Stimulated activated CD8-positive, alpha-beta memory T cell treated with anti-CD3 and anti-CD28 coated beads, Interleukin-4, amount 100 ng/mL, for 48 hours (primary cell): ENCODE results near the gene FBXL14.
"Not testable (repeated sequence)": the region's sequence is repeated elsewhere in the genome, so short reads cannot be mapped to it uniquely, and the experiment has no call there.

ENCODE experiments used
- DNase-seq: peaks from one replicate; pipeline ENCODE4 v3.0.0-alpha.2; 2020

FBXL14 gene

DNA sequence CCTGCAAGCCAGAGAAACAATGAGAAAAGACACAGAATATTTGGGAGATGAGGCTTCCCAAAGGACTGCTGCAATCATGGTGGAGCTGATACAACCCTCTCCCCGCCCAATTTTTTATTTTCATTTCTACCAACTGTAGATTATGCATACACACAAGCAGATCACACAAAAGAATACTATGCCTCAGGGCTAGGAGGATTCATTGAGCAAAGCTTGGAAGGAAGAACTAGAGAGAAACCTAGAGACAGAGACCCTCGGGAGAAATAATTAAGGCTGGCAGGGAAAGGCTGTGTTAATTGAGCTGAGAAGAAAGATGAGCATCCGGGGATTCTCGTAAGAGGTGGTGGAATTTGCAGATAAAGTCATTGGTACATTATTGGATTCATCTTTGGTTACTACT is 24.8 kb upstream of the FBXL14 start:
- no peak for DNase-seq

DNA sequence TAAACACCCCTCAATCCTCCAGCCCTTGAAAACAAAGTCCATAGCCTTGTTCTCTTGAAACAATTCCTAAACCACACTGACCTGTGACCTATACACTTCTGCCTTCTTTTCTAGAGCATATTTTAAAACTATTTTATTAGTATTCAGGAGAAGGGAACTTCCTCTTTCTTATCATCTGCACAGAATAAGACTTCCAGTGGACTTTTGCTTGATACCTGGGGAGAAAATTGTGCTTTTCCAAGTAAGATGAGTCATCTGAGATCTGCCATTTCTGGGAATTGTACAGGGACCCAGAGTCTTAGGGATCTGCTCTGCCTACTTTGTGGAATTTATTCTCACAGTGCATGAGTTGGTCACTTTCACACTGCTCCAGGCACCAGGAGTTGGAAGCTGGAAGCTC is 24.1 kb upstream of the FBXL14 start:
- no peak for DNase-seq

DNA sequence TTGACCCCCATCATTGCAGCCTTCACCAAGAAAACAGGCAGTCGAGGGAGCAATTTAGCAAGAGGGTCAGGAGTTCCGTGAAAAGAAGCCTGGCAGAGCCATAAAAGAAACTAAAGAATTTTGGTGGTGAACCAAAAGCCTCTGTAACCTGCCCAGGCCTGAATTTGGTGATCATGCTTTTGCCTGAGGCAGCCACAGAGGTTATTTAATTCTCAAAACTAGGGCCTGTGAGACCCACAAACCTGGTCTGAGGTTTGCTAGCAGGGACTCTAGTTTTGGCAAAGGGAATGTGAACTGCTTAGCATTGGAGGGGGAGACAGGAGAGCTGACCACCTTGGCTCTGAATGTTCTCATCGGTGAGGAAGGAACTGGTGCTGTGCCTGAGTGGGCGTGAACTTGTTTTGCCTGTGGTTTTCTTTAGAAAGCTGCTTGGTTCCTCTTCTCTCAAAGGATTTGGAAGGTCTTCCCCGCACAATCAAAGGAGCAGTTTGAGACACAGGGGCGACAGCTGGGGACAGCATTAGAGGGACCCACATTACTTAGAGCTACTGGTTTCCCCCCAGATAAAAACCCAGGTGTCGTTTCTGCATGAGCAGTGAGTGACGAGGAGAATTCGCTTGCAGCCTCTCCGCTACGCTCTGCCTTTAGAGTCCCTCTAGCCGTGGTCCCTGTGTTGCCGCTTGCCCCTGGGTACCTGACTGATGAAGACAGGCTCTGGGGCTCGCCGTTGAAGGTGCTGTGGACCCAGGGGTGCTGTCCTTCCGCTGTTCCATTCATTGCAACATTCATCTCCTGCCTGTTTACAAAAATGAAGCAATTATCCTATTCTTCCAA is 22.1 kb upstream of the FBXL14 start:
- DNase-seq: no peak

DNA sequence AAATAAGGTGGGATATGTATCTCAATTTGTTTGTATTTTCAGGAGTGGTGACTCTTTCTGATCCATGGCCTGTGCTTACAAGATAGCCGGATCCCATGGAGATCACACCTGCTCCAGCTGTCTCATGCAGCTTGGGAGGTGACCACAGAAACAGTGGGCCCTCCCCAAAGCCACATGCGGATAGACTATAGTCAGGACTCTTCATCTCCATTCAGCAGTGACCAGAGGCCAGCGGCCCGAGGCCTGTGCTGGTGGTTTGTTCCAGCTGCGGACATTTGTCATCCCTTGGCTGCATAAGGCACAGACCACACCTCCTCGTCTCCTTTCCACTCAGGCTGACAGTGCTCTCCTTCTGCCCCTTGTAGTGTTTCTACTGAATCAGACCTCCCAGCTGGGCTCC is 20.0 kb upstream of the FBXL14 start:
- DNase-seq: no peak

DNA sequence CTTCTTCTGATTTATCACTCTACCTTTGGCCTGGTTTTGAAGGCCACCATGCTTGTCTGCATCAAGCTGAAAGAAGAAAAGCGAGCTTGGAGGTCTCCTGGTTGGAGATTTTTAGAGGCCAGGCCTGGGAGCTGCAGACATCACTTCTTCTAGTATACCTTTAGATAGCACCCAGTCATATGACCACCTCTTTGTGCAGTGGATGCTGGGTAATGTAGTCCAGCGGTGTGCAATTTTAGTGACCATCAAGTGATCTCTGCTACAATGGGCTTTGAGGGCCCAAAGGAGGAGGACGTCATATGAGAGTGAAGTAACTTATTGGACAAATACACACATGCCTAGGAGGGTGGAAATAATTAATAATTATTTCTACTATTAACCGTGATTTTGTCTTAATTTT is 19.5 kb upstream of the FBXL14 start:
- DNase-seq: no peak

DNA sequence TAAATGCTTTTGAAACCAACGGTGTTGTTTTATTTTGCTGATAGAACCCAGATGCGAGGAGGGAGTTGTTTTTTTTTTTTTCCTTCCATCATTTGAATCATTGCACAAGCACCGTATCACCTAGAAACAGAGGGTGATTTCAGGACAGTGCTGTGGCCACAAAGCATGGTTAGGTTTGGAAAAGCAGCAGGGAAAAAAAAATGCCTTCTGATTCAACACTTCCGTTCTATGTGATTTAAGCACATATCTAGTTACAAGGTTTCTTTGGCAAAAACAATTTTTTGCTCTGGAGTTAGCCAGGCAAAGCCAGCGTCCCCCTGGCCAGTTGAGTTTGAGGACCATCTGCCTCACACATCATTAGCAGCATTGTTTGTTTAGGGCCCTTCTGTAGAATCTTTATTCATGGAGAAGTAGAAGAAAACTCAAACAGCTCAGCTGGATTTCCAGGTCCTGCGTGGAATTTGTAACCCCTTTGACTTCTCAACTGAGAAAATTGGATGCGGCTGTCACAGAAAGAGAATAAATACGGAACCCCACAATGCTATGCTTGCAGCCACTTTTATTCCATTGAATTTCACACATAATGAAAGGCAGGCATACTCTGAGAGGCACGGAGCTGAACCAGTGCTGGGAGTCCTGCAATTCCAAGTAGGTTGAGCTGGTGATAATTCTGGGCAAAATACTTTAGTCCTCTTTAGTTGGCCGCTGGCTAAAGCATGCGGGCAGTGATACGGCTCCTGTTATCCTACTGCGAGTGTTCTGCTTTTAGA is 17.6 kb upstream of the FBXL14 start:
- no peak for DNase-seq

DNA sequence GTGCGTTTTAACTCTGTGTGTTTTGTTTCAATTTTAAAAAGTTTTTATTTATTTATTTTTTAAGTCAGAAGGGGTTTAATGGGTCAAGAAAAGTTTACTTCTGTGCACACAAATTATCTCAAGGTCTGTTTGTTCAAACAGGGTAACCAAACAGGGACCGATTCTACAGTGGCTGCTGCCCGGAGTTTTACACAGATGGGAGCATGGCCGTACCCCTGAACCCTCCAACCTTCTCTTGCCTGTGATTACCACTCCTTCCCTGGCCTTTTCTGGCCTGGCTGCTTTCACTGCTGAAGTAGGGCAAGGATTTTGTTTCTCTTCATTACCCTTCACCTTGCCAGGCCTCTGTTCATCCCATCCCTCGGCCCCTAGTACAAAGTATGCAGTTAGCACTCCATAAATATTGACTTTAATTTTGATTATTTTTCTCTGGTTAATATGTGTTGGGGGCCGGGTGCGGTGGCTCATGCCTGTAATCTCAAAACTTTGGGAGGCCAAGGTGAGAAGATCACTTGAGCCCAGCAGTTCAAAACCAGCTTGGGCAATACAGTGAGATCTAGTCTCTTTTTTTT is 15.8 kb upstream of the FBXL14 start:
- no peak for DNase-seq

DNA sequence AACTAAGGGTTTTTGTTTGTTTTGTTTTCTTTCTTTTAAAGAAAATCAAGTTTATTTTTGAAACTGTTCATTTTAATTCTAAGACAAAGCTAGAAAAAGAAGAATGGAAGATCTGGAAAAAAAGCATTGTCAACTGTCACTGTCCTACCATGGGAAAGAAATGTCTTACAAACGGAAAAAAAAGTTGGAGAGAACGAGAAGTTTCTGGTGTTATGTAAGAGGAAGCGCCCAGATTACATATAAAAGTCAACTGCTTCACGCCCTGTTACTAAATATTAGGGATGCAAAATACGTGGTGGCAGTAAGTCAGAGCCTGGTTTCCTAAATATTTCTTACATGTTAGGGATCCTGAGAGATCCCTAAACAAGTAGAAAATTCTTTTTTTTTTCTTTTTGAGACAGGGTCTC is 14.3 kb upstream of the FBXL14 start:
- no peak for DNase-seq

DNA sequence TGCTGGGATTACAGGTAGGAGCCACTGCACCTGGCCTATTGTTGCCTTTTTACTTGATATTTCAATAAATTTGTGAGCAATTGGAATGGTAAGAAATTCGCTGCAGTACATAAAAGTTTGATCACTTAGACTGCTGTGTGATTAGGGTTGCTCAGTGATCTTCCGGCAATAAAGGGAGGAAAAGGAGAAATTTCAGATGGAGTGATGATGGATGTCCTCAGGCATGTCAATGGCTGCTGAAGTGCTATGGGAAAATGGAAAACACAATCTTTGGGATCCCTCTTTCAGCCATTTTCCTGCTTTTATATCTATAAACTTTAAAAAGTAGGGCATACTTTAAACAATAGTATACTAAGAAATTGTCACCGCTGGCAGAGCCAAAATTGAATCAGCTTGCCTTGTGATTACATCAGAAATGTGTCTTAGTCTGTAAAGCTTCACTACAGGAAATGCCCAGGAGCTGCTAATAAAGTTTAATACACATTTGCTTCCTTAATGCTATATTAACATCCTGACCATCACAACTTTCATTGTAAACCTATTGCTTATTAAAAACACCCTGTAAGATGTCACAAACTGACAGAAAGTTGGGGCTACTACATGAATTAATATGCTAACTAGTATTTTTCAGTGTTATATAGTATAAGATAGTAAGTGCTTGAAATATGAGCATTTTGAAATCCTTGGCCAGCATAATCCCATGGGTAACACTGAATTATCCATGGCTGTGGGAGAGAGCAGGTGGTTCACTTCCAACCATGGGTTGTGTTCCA is 13.7 kb upstream of the FBXL14 start:
- no peak for DNase-seq

DNA sequence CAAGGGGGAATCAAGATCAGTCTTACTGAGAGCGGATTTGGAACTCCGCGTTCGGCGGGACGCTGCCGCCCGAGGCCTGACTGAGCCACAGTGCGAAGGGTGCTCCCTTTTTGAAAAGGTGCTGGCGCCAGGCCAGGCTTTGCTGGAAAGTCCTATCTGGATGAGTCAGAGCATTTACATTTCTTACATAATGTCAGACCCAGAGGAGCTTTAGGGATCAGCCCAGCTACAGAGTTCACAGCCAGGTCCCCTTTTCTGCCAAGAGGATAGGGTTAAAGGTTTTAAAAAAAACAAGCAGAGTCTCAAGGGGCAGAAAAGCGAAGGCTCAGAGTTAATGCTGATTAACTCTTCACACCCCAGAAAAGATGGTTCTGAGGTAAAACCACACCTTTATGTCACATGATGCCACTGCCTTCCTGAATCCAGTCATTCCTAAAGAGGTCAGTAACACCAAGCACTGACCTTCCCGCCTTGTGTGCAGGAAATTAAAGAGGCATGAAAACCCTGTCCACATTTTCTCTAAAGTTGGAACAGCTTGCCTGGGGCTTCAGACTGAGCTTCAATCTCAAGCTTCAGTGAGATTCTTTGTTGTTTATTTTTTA is 11.7 kb upstream of the FBXL14 start:
- DNase-seq: peak; percentile 77

DNA sequence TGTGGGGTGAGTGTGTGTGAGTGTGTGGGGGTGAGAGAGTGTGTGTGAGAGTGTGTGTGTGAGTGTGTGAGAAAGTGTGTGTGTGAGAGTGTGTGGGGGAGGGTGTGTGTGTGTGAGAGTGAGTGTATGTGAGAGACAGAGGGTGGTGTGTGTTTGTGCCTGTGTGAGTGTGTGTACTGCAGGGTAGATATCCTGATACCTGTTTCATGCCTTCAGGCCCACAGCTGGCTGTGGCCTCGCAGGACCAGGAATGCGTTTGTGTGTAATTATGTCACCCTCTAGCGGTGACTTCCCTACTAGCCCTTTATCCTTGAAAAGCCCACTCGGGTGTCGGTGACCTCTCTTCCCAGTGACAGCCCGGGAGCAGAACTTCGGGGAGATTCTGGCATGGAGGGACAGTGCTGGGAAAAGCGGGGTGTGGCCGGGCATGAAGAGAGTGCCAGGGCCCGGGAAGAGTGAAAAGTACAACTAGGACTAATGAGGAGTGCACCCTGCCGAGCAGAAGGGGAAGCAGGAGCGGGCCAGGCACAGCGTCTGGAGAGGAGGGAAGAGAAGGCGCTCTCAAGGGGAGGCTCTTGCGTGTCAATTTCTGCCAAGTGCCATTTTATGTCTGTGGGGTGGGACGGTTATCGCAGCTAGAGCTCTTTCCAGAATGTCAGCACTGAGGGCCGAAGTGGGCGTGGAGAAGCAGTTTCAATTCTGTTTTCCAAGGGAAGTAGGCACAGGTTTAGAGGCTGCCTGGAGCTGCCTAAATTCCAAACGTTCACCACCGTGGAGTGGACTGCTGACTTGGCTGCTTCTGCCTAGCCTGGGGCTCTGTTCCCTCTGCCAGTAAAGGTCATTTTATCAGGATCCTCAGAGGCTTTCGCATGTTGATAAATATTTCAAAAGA is 11.0 kb upstream of the FBXL14 start:
- peak; percentile 57 for DNase-seq

DNA sequence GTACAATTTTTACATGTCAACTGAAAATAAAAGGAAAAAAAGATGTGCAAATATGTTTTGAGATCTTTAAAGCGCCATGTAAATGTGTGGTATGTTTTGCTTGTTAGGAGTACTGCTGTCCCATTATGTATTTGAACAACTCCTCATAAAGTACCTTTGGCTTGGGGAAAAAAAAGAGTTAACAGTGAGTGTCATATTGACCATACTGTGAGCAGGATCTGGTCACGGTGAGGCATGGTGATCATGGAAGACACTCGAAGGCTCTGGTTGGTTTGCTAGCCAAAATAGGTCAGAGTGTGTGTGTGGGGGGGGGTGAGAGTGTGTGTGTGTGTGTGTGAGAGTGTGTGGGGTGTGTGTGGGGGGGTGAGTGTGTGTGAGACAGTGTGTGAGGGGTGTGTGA is 10.1 kb upstream of the FBXL14 start:
- no peak for DNase-seq

DNA sequence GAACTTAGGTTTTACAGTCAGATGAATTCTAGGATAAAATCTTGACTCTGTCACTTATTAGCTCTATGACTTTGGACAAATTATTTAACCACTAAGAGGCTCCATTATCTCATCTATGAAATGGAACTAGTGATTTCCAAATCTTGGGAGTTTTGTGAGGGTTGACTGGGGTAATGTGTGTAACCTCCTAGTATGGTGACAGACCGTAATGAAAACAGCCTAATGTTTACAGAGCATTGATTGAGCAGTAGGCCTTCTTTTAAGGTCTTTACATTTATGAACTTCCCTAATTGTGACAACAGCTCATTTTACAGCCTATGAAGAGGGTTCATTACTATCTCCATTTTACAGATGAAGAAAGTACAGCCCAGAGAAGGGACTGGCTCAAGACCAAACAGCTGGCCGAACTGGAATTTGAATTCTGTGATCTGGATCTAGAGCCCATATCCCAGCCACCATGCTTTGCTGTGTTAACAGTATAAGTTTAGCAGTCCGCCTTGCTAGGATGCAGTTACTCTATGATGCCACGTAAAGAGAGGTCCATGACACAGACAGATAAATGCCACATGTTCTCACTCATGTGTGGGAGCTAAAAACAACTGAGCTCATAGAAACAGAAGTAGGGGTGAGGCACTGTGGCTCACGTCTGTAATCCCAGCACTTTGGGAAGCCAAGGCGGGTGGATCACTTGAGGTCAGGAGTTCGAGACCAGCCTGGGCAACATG is 9.1 kb upstream of the FBXL14 start:
- no peak for DNase-seq

DNA sequence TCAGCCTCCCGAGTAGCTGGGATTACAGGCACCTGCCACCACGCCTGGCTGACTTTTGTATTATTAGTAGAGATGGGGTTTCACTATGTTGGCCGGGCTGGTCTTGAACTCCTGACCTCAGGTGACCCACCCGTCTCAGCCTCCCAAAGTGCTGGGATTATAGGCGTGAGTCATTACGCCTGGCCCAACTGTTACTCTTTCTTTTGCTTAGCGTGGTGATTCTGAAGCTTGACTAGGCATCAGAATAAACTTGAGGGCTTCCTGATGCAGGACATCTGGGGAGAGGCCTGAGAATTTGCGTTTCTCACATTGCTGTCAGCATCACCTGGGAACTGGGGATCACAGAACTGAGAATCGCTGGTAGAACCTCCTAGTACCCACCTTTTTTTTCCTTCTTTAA is 8.3 kb upstream of the FBXL14 start:
- DNase-seq: not testable (repeated sequence)

DNA sequence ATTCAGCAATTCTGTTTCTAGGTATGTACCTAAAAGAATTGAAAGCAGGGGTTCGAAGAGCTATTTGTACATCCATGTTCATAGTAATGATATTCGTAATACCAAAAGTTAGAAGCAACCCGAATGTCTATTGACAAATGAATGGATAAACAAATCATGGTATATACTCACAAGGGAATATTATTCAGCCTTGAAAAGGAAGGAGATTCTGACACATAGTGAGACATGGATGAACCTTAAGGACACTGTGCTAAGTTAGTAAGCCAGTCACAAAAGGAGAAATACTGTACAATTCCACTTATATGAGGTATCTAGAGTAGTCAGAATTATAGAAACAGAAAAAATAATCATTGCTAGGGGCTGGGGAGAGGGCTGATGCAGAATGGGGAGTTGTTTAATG is 4.4 kb upstream of the FBXL14 start:
- DNase-seq: no peak

DNA sequence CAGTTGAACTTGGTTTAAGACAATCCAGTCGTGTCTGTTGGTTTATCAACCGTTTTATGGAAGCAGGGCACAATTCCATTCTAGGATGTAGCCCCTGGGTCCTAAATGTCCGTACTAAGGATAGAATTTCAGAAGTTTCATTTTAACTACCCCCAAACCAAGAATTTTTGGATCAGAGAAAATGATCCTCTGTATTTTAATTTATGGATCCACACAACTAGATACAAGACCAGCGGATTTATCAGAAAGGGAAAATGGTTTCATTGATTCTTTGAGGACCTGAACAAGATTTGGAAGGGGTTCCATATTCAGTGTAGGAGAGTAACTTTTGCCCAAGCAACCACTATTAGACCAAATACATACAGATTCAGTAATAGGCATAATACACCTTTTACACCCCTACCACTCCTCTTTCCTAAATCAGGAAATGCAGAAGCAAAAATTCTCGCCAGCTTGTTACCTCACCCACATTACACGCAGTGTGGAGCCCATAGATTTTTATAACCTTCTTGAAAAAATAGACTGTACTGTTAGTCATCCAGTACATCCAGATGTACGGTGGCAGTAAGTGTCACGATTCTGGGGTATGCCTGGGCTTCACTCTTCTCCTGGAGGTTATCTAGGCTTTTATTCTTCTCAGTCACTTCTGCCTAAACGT is 1.4 kb upstream of the FBXL14 start:
- DNase-seq: no peak

DNA sequence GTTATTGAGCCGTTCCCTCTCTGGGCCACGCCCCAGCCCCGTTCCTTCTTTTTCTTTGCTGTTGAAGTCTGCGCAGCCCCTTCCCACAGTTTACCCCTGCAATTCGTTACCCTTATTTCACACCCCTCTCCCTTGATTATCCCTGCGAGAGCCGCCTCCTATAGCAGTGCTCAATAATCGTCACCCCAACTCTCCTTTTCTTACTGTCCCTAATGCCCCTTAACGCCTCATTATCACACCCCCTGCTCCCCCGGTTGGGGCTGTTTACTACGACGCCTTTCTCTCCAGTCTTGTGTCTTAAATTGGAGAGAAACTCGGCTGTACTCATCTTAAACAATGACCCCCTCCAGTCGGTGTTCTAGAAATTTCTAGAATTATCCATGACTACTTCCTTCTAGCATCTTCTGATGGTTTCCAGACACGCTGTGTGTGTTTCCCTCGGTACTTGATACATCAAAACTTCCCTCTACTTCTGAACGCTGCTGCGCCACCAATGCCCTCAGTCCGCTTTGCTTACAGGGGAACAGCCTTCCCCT is 713 bp upstream of the FBXL14 start:
- DNase-seq: no peak

DNA sequence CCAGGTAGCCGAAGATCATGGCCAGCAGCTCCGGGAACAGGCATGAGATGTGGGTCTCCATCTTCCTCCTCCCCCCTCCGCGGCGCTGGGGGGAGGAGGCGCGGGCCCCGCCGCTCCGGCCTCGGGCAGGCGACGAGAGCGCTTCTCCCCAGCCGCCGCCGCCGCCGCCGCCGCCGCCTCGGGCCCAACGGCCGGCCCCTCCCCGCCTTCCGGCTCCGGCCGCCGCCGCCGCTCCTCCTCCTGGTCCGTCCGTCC is 448 bp downstream of the FBXL14 start:
- no peak for DNase-seq

DNA sequence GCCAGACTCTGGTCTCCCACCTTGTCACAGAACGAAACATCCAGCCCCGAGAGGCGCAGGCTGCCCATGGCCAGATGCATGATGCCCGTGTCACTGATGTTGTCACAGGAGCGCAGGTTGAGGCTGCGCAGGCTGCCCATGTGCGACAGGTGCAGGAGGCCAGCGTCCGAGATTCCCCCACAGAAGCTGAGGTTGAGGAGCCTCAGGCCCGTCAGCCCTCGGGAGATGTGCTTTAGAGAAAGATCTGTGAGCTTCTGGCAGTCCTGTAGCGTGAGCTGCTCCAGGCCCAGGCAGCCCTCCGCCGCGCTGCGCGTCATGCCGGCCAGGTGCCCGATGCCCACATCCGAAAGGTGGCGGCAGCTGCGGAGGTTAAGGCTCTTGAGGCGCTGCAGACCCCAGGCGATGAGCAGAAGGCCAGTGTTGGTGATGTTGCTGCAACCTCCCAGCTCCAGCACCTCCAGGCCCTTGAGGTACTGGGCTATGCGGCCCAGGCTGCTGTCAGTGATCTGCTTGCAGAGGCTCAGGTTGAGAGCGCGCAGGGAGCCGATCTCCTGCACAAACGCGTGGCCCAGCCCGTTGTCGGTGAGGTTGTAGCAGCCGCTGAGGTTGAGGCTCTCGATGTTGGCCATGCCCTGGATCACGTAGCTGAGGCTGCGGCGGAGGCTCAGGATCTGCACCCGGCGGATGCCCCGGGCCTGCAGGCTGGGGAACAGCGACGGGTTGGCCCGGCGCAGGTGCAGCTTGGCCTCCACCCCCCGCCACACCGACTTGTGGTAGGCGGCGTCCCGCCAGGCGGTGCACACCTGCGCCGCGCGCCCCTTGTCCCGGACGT is 991 bp downstream of the FBXL14 start:
- peak; percentile 60 for DNase-seq
